Measurements from ENCODE around the gene PIGZ. TPM values are rescaled to one million over a fixed set of nuclear protein-coding genes. Genes with fewer than 3 reads are reported as not detected.
"Not testable (repeated sequence)": the region's sequence is repeated elsewhere in the genome, so short reads cannot be mapped to it uniquely, and the experiment has no call there.

PIGZ gene
- total RNA-seq, 1 donor from 2014 or later: 2.8 TPM

GRCh38 chr3:196965804-196966173 is 2.8 kb downstream of the PIGZ start:
- ATAC-seq (no peak), DNase-seq (no peak)
- intact Hi-C loops (cut with micrococcal nuclease): no loop called here

DNA sequence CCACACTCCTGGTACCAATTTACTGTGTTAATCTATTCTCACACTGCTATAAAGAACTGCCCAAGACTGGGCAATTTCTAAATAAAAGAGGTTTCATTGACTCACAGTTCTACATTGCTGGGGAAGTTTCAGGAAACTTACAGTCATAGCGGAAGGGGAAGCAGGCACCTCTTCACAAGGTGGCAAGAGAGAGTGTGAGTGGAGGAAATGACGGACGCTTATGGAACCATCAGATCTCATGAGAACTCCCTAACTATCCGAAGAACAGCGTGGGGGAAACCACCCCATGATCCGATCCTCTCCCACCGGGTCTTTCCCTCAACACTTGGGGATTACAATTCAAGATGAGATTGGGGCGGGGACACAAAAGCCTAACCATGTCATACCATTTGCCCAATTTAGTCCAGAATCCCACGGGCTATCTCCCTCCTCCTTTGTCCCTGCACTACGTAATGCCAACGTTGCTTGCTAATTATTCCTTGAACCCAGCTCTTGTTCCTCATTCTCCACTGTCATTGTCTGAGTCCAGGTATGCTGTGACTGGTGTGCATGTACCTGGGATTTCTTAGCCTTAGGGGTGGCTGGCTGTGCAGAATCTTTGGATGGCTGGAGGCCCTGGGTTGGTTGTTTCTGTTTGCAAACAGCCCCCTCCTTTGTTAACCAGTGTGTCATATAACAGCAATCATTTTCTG is 3.4 kb downstream of the PIGZ start:
- intact Hi-C loops (cut with micrococcal nuclease): no loop called here
- DNase-seq (no peak), ATAC-seq (no peak)

DNA sequence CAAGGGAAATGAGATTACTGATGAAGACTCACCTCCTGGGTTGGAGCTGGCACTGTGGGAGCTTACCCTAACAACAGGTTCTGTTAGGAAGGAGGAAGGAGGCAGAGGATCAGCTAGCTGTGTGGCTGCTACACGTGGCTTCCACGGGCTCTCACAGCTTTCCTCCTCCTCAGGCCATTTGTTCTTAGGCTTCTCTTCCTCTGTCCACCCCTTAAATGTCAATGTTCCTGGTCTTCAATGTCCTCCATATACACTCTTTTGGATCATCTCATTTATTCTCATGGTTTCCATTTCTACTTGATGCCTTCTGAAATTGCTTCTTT is 5.0 kb downstream of the PIGZ start:
- ATAC-seq: no peak
- DNase-seq: no peak
- intact Hi-C loops (cut with micrococcal nuclease): no loop called here

- no peak for ATAC-seq
- intact Hi-C loops (cut with micrococcal nuclease): no loop called here
Observed at GRCh38 chr3:196962930-196963630, 5.6 kb downstream of the PIGZ start.

GRCh38 chr3:196962108-196962929 is 6.3 kb downstream of the PIGZ start:
- DNase-seq (no peak), ATAC-seq (no peak)
- intact Hi-C loops (cut with micrococcal nuclease): no loop called here

More at GRCh38 chr3:196962930-196963630, 5.6 kb downstream of the PIGZ start:
- DNase-seq: no peak

DNA sequence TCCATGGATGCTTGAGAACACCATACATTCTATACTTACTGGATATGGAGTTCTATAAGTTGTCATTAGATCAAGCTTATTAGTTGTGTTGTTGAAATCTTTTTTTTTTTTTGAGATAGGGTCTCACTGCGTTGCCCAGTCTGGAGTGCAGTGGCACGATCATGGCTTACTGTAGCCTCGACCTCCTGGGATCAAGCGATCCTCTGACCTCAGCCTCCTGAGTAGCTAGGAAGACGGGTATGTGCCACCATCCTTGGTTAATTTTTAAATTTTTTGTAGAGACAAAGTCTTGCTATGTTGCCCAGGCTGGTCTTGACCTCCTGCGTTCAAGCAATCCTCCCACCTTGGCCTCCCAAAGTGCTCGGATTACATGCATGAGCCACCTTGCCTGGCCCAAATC is 13.8 kb downstream of the PIGZ start:
- ATAC-seq (no peak), DNase-seq (no peak)
- intact Hi-C loops (cut with micrococcal nuclease): no loop called here

DNA sequence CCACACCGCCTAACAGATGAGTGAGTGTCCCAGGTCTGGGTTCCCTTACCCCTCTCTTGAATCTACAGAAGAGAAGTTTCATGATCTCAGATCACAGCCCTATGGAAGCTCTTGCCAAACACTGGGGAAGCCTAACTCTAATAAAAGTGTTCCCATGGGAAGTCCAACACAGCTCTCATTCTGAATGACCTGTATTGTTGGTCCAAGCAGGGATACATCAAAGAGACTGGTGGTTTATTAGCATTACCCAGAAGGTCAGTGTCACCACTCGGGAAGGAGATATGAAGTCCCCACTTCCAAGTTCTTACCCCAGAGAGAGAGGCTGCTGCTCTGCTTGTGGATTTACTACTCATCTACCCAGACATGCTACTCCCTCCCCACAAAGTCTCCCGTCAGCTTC is 17.3 kb downstream of the PIGZ start:
- DNase-seq (no peak), ATAC-seq (no peak)
- intact Hi-C loops (cut with micrococcal nuclease): no loop called here

- ATAC-seq (no peak), DNase-seq (no peak)
- intact Hi-C loops (cut with micrococcal nuclease): loop anchor here (10.0 kb wide), 1 partner anchor 85 kb away; the partner anchor contains the start of gene SENP5
Observed at GRCh38 chr3:196949750-196950149, 18.9 kb downstream of the PIGZ start.

GRCh38 chr3:196949285-196949619 is 19.4 kb downstream of the PIGZ start:
- intact Hi-C loops (cut with micrococcal nuclease): loop anchor here (10.0 kb wide), 1 partner anchor 84 kb away; the partner anchor contains the start of gene SENP5
- ATAC-seq (no peak), DNase-seq (no peak)

- ATAC-seq: no peak
- intact Hi-C loops (cut with micrococcal nuclease): loop anchor here (10.0 kb wide), 1 partner anchor 84 kb away; the partner anchor contains the start of gene SENP5
Observed at GRCh38 chr3:196948442-196949284, 20.0 kb downstream of the PIGZ start.

GRCh38 chr3:196947860-196948441 is 20.7 kb downstream of the PIGZ start:
- ATAC-seq: no peak
- intact Hi-C loops (cut with micrococcal nuclease): loop anchor here (10.0 kb wide), 1 partner anchor 83 kb away; the partner anchor contains the start of gene SENP5
- no peak for DNase-seq

More at GRCh38 chr3:196948442-196949284, 20.0 kb downstream of the PIGZ start:
- no peak for DNase-seq

- intact Hi-C loops (cut with micrococcal nuclease): loop anchor here (10.0 kb wide), 1 partner anchor 82 kb away; the partner anchor contains the start of gene SENP5
- DNase-seq (no peak), ATAC-seq (no peak)
Observed at GRCh38 chr3:196947136-196947859, 21.3 kb downstream of the PIGZ start.

DNA sequence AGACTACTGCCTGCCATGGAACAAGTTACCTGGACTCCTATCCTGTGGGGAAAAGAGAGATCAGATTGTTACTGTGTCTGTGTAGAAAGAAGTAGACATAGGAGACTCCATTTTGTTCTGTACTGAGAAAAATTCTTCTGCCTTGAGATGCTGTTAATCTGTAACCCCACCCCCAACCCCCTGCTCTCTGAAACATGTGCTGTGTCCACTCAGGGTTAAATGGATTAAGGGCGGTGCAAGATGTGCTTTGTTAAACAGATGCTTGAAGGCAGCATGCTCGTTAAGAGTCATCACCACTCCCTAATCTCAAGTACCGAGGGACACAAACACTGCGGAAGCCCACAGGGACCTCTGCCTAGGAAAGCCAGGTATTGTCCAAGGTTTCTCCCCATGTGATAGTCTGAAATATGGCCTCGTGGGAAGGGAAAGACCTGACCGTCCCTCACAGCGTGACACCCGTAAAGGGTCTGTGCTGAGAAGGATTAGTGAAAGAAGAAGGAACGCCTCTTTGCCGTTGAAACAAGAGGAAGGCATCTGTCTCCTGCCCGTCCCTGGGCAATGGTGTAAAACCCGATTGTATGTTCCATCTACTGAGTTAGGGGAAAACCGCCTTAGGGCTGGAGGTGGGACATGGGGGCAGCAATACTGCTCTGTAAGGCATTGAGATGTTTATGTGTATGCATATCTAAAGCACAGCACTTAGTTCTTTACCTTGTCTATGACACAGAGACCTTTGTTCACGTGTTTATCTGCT is 24.4 kb downstream of the PIGZ start:
- intact Hi-C loops (cut with micrococcal nuclease): loop anchor here (10.0 kb wide), 1 partner anchor 79 kb away; the partner anchor contains the start of gene SENP5
- ATAC-seq, DNase-seq: not testable (repeated sequence)

DNA sequence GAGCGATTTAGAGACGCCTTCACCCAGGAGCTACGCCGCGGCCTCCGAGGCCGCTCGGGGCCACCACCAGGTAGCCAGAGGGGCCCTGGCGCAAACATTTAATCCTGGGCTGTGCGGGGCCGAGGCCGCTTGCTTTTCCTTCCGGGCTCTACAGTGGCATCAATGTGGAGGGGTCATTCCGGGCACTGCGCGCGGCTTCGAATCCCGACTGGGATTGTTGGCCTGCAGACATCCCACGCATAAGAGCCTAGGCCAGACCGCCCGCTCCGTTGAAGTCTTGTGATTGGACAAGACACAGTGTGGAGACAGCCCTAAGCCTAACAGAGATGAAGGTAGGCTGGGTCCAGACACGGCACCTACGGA is 25.7 kb downstream of the PIGZ start:
- DNase-seq: no peak
- ATAC-seq: no peak
- intact Hi-C loops (cut with micrococcal nuclease): loop anchor here (10.0 kb wide), 1 partner anchor 78 kb away; the partner anchor contains the start of gene SENP5

DNA sequence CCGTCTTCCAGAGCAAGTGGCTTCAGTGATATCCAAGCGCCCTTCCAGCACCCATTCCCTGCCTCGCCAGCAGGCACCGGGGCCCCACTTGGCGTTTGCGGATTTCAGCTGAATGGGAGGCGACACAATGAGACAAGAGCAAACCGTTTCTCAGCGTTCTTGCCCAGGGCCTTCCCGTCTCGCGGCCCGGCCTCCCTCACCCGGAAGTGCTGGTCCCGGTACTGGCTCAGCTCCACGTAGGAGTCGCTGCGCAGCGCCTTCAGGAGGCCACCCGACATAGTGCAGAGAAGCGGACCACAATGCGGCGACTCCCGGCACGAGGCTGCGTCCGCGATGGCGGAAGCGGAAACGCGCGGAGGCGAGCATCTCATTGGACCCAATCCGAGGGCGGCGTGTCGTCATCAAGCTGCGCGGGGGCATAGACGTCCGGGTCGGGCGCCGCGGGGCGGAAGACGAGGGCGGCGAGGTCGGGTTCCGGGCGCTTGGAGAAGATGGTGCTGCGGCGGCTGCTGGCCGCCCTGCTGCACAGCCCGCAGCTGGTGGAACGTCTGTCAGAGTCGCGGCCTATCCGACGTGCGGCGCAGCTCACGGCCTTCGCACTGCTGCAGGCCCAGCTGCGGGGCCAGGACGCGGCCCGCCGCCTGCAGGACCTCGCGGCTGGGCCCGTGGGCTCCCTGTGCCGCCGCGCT is 26.3 kb downstream of the PIGZ start, which contains the start of gene NCBP2:
Gene NCBP2 (minus strand): TSS at position 303 of the 689 bp plus-strand sequence. CDS start 25 bp downstream, at position 278.
- ATAC-seq: peak; percentile 97
- intact Hi-C loops (cut with micrococcal nuclease): loop anchor here (10.0 kb wide), 1 partner anchor 78 kb away; the partner anchor contains the start of gene SENP5
- peak; percentile 99 for DNase-seq

GRCh38 chr3:196941729-196942225 is 26.9 kb downstream of the PIGZ start:
- ATAC-seq: peak; percentile 54
- intact Hi-C loops (cut with micrococcal nuclease): loop anchor here (10.0 kb wide), 1 partner anchor 77 kb away; the partner anchor contains the start of gene SENP5
- no peak for DNase-seq

All from left ventricle myocardium superior (tissue), 1 donor.